Stimulated activated CD4-positive, alpha-beta T cell treated with anti-CD3 and anti-CD28 coated beads, Interleukin-2, amount 100 ng/mL, for 4 hours (primary cell): ENCODE measurements around the gene LPP.

Experiments
- DNase-seq: peaks from one replicate; pipeline ENCODE4 v3.0.0-alpha.2; 2020; ENCODE audit warnings: low read depth

Gene LPP

DNA sequence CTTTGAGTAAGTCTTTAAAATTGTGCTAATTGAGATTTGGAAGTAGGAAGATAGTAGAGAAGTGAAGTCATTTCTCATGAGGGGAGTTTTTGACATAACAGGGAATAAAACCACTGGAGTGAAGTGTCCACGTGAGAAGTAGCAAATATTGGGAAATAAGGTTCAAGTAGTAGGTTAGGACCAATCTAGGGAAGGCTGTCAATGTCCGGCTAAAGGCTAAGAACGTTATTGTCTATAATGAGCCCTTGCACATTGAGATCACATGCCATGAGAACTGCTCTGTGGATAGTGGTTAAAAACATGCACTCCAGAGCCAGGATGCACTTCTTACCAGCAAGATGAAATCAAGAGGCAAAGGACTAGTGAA lies 557.9 kb downstream of the LPP start:
- no peak for DNase-seq

DNA sequence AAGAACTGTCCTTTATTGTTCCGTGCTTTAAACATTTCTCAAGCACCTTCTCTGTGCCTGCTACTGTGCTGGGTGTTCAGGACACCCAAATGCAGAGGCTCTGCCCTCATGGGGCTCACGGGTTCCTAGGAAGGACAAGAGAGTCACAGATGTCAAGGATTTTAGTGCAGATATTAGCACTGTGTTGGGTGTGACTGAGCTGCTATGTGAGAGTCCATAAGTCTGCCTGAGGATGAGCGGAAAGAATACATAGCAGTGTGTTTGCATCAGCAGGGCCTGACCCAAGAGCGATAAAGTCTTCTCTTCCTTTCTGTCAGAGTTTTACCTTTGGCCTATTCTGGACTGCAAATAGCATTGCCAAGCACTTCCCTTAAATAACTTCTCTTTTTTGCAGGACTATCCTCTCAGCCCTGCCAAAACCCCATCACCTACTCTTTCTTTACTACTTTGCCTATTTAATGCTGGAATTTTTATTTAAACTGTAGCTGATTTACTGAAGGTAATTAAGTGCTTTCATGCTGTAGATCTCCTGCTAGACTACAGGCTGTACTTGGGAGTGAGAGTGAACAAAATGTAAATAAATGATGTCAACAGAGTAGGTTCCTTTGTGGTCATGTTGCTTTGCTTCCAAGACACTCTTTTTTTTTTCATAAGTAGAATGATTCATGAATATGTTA lies 558.4 kb downstream of the LPP start:
- DNase-seq = no peak

DNA sequence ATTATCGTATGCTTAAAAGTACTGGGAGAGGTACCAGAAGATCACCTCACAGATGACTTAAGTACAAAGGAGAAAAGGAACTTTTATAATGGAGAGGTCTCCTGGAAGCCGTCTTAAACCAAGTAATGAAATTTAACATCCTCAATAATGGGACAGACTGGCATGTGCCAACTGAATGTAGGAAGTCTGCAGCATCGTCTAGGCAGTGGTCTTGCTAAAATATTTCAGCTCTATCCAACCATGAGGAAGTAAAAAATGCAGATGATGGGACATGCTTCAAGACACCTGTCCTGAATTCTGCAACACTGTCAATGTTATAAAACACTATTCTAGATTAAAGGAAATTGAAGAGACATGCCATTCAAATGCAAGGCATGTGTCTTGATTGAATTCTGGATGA lies 559.0 kb downstream of the LPP start:
- DNase-seq = no peak

DNA sequence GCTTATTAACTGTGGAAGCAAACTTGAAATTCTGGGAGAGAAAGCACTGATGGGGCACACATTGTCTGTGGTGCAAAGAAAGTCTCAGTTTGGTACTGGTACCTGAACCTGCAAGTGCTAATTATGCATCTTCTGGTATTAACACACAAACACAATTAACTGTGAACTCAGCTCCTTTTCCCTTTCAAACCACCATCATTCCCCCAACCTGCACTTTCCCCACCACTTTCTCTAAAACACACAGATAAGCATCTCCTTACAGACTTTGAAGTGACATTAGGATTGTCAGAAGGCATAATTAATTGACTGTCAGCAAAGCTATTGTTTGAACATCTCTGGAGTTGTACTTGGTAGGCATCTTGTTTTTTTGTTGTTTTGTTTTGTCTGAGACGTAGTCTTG lies 565.6 kb downstream of the LPP start:
- DNase-seq = no peak

- no peak for DNase-seq
Observed at GRCh38 chr3:188720215-188720614, 566.3 kb downstream of the LPP start.

DNA sequence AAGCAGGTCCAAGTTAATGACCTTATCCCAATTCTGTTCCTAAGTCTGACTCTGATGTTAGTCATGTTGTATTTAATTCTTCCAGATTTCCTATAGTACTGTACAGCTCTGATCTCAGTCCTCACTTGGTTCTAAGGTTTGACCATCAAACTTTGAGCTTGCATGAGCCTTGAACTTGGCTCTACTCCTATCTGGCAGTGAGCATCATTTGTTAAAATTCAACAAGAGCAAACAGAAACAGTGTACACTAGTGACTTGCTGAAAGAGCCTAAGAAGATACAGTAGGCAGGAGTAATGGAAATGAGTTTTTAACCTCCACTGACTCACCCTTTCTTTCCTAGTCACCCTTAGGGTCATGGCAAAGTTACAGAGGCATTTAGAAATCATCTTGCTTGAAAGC lies 566.7 kb downstream of the LPP start:
- no peak for DNase-seq

- DNase-seq = no peak
Observed at GRCh38 chr3:188721312-188721711, 567.4 kb downstream of the LPP start.

GRCh38 chr3:188721990-188722389 lies 568.0 kb downstream of the LPP start:
- DNase-seq = no peak

- no peak for DNase-seq
Observed at GRCh38 chr3:188722963-188723362, 569.0 kb downstream of the LPP start.

GRCh38 chr3:188727052-188727451 lies 573.1 kb downstream of the LPP start:
- DNase-seq = no peak

GRCh38 chr3:188728371-188728896 lies 574.5 kb downstream of the LPP start:
- DNase-seq = no peak

DNA sequence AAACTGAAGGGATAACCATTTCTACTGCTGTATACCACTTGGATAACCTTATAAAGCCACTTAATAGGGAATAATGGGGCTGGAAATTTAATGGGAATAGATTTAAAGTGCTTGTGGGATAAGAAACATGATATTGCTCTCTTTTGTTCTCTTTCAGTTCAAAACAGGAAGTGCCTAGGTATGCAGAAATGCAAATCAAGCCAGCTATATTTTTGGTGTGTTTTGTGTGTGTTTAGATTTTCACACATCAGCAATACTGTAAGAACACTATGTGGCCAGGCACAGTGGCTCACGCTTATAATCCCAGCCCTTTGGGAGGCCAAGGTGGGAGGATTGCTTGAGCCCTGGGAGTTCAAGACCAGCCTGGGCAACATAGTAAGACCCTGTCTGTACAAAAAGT lies 575.5 kb downstream of the LPP start:
- no peak for DNase-seq

DNA sequence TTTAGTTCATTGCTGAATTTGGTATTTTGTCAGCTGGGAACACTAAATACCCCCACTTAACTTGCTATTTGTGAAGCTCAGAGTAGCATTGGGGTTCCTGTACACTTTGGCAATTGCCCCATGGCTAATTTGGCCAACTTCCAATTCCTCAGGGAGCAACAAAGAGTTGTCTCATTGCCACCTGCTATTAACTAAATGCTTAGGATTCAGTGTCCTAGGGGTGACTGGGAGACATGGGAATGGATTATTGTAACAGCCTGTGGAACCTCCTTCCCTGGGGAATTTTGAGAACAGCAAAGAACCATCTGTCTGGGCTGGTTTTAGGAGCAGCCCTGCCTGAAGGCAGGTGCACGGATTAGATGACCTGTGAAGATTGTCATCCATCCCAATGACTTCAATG lies 580.4 kb downstream of the LPP start:
- no peak for DNase-seq

- DNase-seq = no peak
Observed at GRCh38 chr3:188739511-188739910, 585.6 kb downstream of the LPP start.

- DNase-seq = no peak
Observed at GRCh38 chr3:188740010-188740409, 586.1 kb downstream of the LPP start.

- DNase-seq = no peak
Observed at GRCh38 chr3:188742755-188743550, 589.0 kb downstream of the LPP start.

- no peak for DNase-seq
Observed at GRCh38 chr3:188744166-188744565, 590.2 kb downstream of the LPP start.

- DNase-seq = no peak
Observed at GRCh38 chr3:188745031-188745430, 591.1 kb downstream of the LPP start.

- DNase-seq = no peak
Observed at GRCh38 chr3:188746291-188746783, 592.4 kb downstream of the LPP start.

GRCh38 chr3:188747489-188747888 lies 593.5 kb downstream of the LPP start:
- no peak for DNase-seq

DNA sequence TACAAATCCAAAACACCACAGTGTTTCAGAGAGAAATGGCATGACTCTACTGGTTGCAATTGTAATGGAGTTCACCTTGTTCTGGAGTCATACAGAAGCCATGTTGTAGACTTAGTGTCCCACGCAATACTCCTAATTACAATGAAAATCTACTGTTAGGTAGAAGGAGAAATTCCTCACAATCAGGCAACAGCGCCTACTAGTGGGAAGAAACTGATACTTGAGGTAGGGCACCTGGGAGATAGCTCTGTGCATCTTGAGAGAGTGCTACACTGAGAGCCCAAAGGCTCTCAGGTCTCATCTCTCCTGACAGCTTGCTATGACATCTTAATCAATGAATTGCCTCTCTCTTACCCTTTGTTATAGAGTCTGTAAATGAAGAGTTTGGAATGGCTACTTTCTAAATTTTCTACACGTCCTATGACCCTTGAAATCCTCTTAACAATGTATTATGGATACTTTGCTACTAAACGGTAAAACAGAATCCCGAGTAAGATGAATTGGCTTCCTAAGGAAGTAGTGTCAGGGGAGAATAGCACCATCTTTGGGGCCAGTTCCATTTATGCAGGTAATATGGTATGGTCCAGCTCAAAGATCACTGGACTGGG lies 595.2 kb downstream of the LPP start:
- DNase-seq = peak; percentile 52

- DNase-seq = no peak
Observed at GRCh38 chr3:188749830-188750229, 595.9 kb downstream of the LPP start.

GRCh38 chr3:188750617-188751016 lies 596.7 kb downstream of the LPP start:
- no peak for DNase-seq
